Esophagus muscularis mucosa (tissue), 4 donors: ENCODE results near the gene GSG1L.

Experiments used
- CTCF ChIP-seq, 3 experiments: fragments of 200-600 bp in 2 of 3; fragments of 450-650 bp in 1 of 3; sonication (generic) in 2 of 3; IDR thresholded peaks; one replicate each; pipeline ENCODE4 v1.5.1; 2017 to 2019; ENCODE audit warnings: antibody characterized with exemption in 3 of 3, mild to moderate bottlenecking in 2 of 3, moderate library complexity in 1 of 3
- EP300 ChIP-seq: sonication (generic); formaldehyde crosslinking; IDR thresholded peaks from one replicate; pipeline ENCODE4 v1.6.1; 2017; ENCODE audit warnings: antibody characterized with exemption
- POLR2A ChIP-seq: fragments of 450-650 bp; IDR thresholded peaks from one replicate; pipeline ENCODE4 v1.6.1; 2017; ENCODE audit warnings: antibody characterized with exemption, moderate library complexity, mild to moderate bottlenecking, low read depth
- POLR2AphosphoS5 ChIP-seq, 2 donors: sonication (generic); formaldehyde crosslinking; IDR thresholded peaks; one replicate each; pipeline ENCODE4 v1.6.1; 2017; ENCODE audit warnings: antibody characterized with exemption in 2 of 2

- TF ChIP-seq CTCF (IDR thresholded peaks at IDR 0.05) (no peak), POLR2AphosphoS5 (IDR thresholded peaks at IDR 0.05) (no peak), EP300 (no peak), POLR2A (no peak)
Observed at GRCh38 chr16:28105954-28106353, 42.4 kb upstream of the GSG1L start.
